Ishikawa (cell line): ENCODE data around the gene SLC38A10.

ENCODE experiments used
- CEBPB ChIP-seq: IDR thresholded peaks from 2 replicates; pipeline ENCODE4 v1.6.1; 2012
- CREB1 ChIP-seq: IDR thresholded peaks from 2 replicates; pipeline ENCODE4 v1.6.1; 2012; ENCODE audit warnings: low read depth
- EGR1 ChIP-seq: IDR thresholded peaks from 2 replicates; pipeline ENCODE4 v1.6.1; 2012
- EP300 ChIP-seq: IDR thresholded peaks from 2 replicates; pipeline ENCODE4 v1.6.1; 2012; ENCODE audit warnings: borderline replicate concordance
- FOXM1 ChIP-seq: IDR thresholded peaks from 2 replicates; pipeline ENCODE4 v1.6.1; 2012; ENCODE audit warnings: low read depth, borderline replicate concordance
- MAX ChIP-seq: IDR thresholded peaks from 2 replicates; pipeline ENCODE4 v1.6.1; 2012
- NFIC ChIP-seq: IDR thresholded peaks from 2 replicates; pipeline ENCODE4 v1.6.1; 2012
- RAD21 ChIP-seq: IDR thresholded peaks from 2 replicates; pipeline ENCODE4 v1.6.1; 2012; ENCODE audit warnings: low read depth
- TAF1 ChIP-seq: IDR thresholded peaks from 2 replicates; pipeline ENCODE4 v1.6.1; 2012; ENCODE audit warnings: low read depth, mild to moderate bottlenecking
- TCF12 ChIP-seq: IDR thresholded peaks from 2 replicates; pipeline ENCODE4 v1.6.1; 2012; ENCODE audit warnings: low read depth
- TEAD4 ChIP-seq: IDR thresholded peaks from 2 replicates; pipeline ENCODE4 v1.6.1; 2012
- YY1 ChIP-seq: IDR thresholded peaks from 2 replicates; pipeline ENCODE4 v1.6.1; 2012; ENCODE audit warnings: low read depth
- ZBTB7A ChIP-seq: IDR thresholded peaks from 2 replicates; pipeline ENCODE4 v1.6.1; 2012; ENCODE audit warnings: low read depth
- TF ChIP-seq, protein P1 (sequence below): IDR thresholded peaks from 2 replicates; pipeline ENCODE4 v1.6.1; 2012
- TF ChIP-seq, protein P2 (sequence below): IDR thresholded peaks from 2 replicates; pipeline ENCODE4 v1.6.1; 2012; ENCODE audit warnings: low read depth, mild to moderate bottlenecking

Gene SLC38A10

DNA sequence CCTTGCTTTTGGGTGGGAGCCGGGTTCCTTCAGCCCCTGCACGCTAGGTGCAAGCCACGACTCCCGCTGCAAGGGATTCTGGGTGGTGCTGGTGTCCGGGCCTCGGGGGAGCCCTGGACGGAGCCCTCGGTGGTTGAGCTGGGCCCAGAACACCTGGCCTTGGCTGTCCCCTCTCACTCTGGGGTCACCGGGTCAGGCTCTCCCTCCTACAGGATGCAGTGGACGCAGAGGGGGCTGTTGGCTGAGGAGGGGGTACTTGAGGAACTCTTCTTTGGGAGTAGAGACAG is 27.9 kb upstream of the SLC38A10 start:
- TF ChIP-seq MAX (no peak), CEBPB (no peak), YY1 (no peak), CREB1 (no peak), EP300 (no peak), NFIC (no peak), ZBTB7A (no peak), EGR1 (no peak)
- TF ChIP-seq, protein P1, sequence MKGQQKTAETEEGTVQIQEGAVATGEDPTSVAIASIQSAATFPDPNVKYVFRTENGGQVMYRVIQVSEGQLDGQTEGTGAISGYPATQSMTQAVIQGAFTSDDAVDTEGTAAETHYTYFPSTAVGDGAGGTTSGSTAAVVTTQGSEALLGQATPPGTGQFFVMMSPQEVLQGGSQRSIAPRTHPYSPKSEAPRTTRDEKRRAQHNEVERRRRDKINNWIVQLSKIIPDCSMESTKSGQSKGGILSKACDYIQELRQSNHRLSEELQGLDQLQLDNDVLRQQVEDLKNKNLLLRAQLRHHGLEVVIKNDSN, result no peak

DNA sequence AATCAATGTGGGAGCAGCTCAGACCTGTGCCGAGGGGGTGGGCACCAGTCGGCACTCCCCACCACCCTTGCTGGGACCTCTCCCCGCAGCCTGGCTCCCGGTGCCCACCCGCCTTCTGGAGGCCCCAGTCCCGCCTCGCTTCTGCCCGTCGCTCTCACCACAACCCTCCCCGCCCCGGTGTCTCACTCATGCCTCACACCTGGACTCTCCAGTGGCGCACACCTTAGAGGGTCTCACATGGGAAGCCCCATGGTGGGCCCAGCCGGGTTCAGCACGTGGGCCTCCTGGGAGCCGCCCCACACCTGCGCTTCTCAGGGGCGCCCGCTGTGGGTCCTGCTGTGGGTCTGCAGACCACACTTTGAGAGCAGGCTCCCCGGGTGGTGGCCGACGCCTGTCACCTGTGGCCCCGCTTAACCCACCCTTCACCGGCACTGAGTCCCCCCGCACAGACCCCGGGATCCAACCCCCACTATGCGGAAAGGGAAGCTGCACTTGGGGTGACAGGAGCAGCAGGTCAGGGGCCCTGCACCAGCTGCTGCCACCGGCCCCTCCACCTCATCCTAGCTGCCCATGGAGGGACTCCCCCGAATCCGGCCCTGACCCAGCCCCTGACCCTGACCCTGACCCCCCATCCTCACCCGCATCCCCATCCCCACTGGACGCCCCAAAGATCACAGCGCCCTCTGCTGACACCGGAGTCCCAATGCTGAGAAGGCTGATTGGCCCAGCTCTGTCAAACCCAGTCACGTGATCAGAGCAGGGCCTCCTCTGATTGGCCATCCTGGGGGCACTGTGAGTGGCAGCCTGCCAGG is 27.4 kb upstream of the SLC38A10 start:
- TF ChIP-seq EGR1 (no peak), CEBPB (no peak), FOXM1 (no peak), TEAD4 (no peak)
- TF ChIP-seq, protein P2, sequence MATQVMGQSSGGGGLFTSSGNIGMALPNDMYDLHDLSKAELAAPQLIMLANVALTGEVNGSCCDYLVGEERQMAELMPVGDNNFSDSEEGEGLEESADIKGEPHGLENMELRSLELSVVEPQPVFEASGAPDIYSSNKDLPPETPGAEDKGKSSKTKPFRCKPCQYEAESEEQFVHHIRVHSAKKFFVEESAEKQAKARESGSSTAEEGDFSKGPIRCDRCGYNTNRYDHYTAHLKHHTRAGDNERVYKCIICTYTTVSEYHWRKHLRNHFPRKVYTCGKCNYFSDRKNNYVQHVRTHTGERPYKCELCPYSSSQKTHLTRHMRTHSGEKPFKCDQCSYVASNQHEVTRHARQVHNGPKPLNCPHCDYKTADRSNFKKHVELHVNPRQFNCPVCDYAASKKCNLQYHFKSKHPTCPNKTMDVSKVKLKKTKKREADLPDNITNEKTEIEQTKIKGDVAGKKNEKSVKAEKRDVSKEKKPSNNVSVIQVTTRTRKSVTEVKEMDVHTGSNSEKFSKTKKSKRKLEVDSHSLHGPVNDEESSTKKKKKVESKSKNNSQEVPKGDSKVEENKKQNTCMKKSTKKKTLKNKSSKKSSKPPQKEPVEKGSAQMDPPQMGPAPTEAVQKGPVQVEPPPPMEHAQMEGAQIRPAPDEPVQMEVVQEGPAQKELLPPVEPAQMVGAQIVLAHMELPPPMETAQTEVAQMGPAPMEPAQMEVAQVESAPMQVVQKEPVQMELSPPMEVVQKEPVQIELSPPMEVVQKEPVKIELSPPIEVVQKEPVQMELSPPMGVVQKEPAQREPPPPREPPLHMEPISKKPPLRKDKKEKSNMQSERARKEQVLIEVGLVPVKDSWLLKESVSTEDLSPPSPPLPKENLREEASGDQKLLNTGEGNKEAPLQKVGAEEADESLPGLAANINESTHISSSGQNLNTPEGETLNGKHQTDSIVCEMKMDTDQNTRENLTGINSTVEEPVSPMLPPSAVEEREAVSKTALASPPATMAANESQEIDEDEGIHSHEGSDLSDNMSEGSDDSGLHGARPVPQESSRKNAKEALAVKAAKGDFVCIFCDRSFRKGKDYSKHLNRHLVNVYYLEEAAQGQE, result no peak
- TF ChIP-seq, protein P1, result peak; percentile 84

- TF ChIP-seq TEAD4 (no peak), ZBTB7A (no peak), RAD21 (no peak), NFIC (no peak), EGR1 (no peak)
These were observed 23.0 kb upstream of the SLC38A10 start for GRCh38 chr17:81317961-81318605.

DNA sequence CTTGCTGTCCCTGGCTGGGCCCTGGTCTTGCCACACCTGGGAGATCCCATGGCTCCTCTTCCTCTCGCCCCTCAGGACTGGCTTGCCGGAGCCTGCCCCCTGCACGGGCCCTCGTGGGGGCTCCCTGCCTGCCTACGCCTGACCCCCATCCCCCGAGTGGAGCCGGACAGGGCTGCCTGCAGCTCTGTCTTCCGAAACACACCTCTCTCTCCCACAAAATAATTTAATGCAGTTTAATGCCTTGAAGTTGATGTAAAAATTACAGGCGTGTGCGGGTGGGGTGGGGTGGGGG is 22.4 kb upstream of the SLC38A10 start:
- TF ChIP-seq, protein P2, result no peak
- TF ChIP-seq TCF12 (no peak), TAF1 (no peak)

DNA sequence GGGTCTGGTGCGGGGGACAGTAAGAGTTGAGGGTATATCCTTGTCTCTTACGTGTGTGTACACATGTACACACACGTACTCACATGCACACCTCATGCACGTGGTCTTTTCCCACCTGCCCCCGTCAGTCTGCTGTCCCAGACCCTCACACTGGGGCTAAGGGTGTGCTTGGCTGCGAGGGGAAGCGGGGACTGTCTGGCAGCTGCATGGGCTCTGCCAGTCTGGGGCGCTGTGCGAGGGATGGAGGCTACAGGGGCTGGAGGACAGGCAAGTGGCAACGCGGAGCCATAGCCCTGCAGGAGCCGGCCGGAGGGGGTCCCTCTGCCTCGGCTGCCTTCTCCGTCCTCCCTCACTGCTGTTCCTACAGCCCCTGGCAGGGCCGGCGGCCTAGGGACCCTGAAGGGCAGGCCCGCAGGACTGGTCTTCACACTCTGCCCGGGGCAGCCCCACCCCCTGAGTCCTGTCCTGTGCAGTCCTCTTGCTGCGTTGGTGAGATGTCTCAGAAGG is 20.8 kb upstream of the SLC38A10 start:
- TF ChIP-seq TAF1 (no peak), YY1 (no peak), CREB1 (no peak), EP300 (no peak), TCF12 (no peak), FOXM1 (no peak), NFIC (no peak), EGR1 (no peak), ZBTB7A (no peak), CEBPB (no peak), TEAD4 (no peak), RAD21 (no peak), MAX (no peak)
- TF ChIP-seq, protein P2, result no peak
- TF ChIP-seq, protein P1, result no peak
